Measurements from ENCODE around the gene FCRL3. TPM values are rescaled to one million over a fixed set of nuclear protein-coding genes. Genes with fewer than 3 reads are reported as not detected.

The FCRL3 gene
- total and polyA plus RNA-seq, 10 of the 15 experiments (the other 5 are each of a cell fraction or from before 2014, with no cell fraction given) = 0.04 to 2.3 (median 0.07) TPM; not detected in 5

DNA sequence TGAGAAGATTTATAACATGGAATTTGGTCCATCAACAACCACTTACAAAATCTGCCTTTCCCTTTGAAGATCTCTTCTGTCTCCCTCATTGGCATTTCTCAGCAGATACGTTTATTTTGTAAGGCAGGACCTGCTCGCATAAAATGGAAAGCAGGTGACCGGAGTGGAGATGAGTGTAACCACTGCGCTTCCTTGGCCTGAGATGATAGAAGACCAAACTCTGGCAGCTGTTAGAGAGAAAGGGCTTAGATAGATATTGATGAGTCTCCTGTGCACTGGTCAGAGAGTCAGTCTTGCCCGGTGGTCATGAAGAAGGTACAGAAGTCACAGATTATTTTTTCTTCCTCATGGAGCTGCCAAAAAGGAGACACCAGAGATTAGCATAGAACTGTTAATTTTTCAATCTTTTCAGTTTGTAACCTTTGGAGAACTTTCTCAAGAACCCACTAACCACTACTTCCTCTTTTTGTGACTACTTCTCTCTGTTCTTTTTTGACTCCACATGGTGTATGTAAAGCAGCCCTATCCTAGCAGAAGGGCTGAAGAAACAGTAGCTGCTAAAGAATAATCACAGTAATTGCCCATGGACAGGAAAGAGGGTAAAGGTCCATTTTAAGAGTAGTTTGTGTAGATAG, 47.6 kb downstream of the FCRL3 start (continued):
- TF ChIP-seq, protein P1, sequence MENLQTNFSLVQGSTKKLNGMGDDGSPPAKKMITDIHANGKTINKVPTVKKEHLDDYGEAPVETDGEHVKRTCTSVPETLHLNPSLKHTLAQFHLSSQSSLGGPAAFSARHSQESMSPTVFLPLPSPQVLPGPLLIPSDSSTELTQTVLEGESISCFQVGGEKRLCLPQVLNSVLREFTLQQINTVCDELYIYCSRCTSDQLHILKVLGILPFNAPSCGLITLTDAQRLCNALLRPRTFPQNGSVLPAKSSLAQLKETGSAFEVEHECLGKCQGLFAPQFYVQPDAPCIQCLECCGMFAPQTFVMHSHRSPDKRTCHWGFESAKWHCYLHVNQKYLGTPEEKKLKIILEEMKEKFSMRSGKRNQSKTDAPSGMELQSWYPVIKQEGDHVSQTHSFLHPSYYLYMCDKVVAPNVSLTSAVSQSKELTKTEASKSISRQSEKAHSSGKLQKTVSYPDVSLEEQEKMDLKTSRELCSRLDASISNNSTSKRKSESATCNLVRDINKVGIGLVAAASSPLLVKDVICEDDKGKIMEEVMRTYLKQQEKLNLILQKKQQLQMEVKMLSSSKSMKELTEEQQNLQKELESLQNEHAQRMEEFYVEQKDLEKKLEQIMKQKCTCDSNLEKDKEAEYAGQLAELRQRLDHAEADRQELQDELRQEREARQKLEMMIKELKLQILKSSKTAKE (IDR thresholded peaks at IDR 0.05; ENCODE audit: low read depth, poor library complexity, severe bottlenecking) = no peak
- TF ChIP-seq SREBF1 (IDR thresholded peaks at IDR 0.05; ENCODE audit: low read length) (no peak), TBL1XR1 (IDR thresholded peaks at IDR 0.05; ENCODE audit: low read depth, low read length) (no peak), EED (IDR thresholded peaks at IDR 0.05; ENCODE audit: low read depth) (no peak), EZH2 (IDR thresholded peaks at IDR 0.05; ENCODE audit: borderline replicate concordance, control insufficient read depth, low read depth, low read length) (no peak), TCF3 (IDR thresholded peaks at IDR 0.05; ENCODE audit: borderline replicate concordance, insufficient read depth, low read depth, low read length) (no peak), PAX8 (IDR thresholded peaks at IDR 0.05) (no peak), LARP7 (IDR thresholded peaks at IDR 0.05) (no peak), MEF2B (IDR thresholded peaks at IDR 0.05; ENCODE audit: partially characterized antibody, poor library complexity, severe bottlenecking) (no peak)
- TF ChIP-seq, protein P2, sequence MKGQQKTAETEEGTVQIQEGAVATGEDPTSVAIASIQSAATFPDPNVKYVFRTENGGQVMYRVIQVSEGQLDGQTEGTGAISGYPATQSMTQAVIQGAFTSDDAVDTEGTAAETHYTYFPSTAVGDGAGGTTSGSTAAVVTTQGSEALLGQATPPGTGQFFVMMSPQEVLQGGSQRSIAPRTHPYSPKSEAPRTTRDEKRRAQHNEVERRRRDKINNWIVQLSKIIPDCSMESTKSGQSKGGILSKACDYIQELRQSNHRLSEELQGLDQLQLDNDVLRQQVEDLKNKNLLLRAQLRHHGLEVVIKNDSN (IDR thresholded peaks at IDR 0.05; ENCODE audit: borderline replicate concordance, extremely low read length, insufficient read depth, low read depth, low read length) = no peak
